Esophagus squamous epithelium (tissue), 5 donors: ENCODE data around the gene SMAD4. TPM values are rescaled to one million over a fixed set of nuclear protein-coding genes. Genes with fewer than 3 reads are reported as not detected.

Source experiments
- DNase-seq: peaks from one replicate; lab custom pipeline; 2025; lab: John Stamatoyannopoulos, UW
- H3K27ac ChIP-seq, 4 donors: fragments of 200-600 bp; sonication (generic); one replicate each; pipeline ENCODE4 v1.5.1; 2016 to 2019; ENCODE audit warnings: mild to moderate bottlenecking in 1 of 4
- H3K27me3 ChIP-seq, 4 donors: fragments of 200-600 bp; sonication (generic); 1 replicate in 3 of 4; 2 replicates in 1 of 4; pipeline versions ENCODE4 v1.5.1 to v1.6.0; 2017 to 2021; ENCODE audit warnings: antibody characterized with exemption in 1 of 4
- H3K36me3 ChIP-seq, 3 donors: fragments of 200-600 bp; sonication (generic); one replicate each; pipeline ENCODE4 v1.5.1; 2016 to 2019
- H3K4me1 ChIP-seq, 3 donors: fragments of 200-600 bp; sonication (generic); one replicate each; pipeline ENCODE4 v1.5.1; 2017 to 2019
- H3K4me3 ChIP-seq, 4 donors: fragments of 200-600 bp; sonication (generic); 1 replicate in 3 of 4; 2 replicates in 1 of 4; pipeline ENCODE4 v1.5.1; 2016 to 2019; ENCODE audit warnings: mild to moderate bottlenecking in 2 of 4, moderate library complexity in 1 of 4
- H3K9me3 ChIP-seq, 3 donors: fragments of 200-600 bp; sonication (generic); one replicate each; pipeline ENCODE4 v1.5.1; 2016 to 2019
- CTCF ChIP-seq, 6 experiments: fragments of 450-650 bp in 4 of 6; fragments of 200-600 bp in 2 of 6; sonication (generic) in 2 of 6; IDR thresholded peaks; one replicate each; pipeline ENCODE4 v1.5.1; 2016 to 2019; ENCODE audit warnings: antibody characterized with exemption in 6 of 6, mild to moderate bottlenecking in 4 of 6, moderate library complexity in 4 of 6
- POLR2A ChIP-seq, 4 donors: fragments of 450-650 bp; IDR thresholded peaks; one replicate each; pipeline ENCODE4 v1.6.1; 2017; ENCODE audit warnings: antibody characterized with exemption in 4 of 4, mild to moderate bottlenecking in 4 of 4, moderate library complexity in 3 of 4
- WGBS, 2 donors: methylation state at CpG; one replicate each; pipeline ENCODE4 v1.1.5; 2018; 5-methylcytosine and 5-hydroxymethylcytosine counted together
- intact Hi-C: fragments of 100-400 bp; cut with DNase I; formaldehyde crosslinking; loops from one replicate; pipeline ENCODE4 v1.15.0; 2022
- total RNA-seq, 4 donors: library from RNA; depleted of rRNA; stranded (reverse); fragments of >200 nt; gene quantifications; one replicate each; pipeline ENCODE4 v1.1.0, GENCODE V29; 2016
- donor health status: DM: yes; HTN: yes; CAD: no.

Gene SMAD4
- total RNA-seq, 4 donors from 2014 or later, result 32.9 to 84.5 (median 49.3) TPM

GRCh38 chr18:51011709-51012108 is 18.3 kb upstream of the SMAD4 start:
- H3K4me3 ChIP-seq, result no peak overlapping the region
- TF ChIP-seq POLR2A (IDR thresholded peaks at IDR 0.05), result no peak
- no peak for TF ChIP-seq CTCF (IDR thresholded peaks at IDR 0.05)
- 62 to 75% methylated on average over 3 of the region's 3 CpGs for WGBS, 2 donors
- intact Hi-C loops, result no loop called here
- no peaks in the 10 kb centered on the region for H3K27me3 ChIP-seq
- no peak overlapping the region for H3K27ac ChIP-seq
- H3K4me1 ChIP-seq, result no peaks in the 10 kb centered on the region
- no peak for DNase-seq
- no peaks in the 10 kb centered on the region for H3K9me3 ChIP-seq
- no peaks in the 10 kb centered on the region for H3K36me3 ChIP-seq

DNA sequence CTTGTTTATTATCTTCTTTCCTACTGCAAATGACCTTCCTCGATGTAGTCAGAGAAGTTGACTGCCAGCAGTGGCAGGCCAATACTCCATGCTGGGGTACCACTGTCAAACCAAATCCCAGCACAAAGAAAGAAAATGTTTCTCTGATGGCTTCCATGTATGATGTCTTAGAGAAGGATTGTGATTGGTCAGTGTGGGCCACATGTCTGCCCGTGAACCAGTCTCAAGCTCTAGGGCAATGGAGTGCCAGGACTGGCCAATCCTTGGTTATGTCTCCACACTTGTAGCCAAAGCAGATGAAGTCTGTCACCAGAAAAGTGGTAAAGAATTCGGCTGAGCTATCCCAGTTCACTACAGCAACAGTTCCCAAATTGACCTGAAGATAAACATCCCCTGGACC is 17.6 kb upstream of the SMAD4 start:
- TF ChIP-seq POLR2A (IDR thresholded peaks at IDR 0.05), result no peak
- TF ChIP-seq CTCF (IDR thresholded peaks at IDR 0.05), result no peak
- no peaks in the 10 kb centered on the region for H3K36me3 ChIP-seq

DNA sequence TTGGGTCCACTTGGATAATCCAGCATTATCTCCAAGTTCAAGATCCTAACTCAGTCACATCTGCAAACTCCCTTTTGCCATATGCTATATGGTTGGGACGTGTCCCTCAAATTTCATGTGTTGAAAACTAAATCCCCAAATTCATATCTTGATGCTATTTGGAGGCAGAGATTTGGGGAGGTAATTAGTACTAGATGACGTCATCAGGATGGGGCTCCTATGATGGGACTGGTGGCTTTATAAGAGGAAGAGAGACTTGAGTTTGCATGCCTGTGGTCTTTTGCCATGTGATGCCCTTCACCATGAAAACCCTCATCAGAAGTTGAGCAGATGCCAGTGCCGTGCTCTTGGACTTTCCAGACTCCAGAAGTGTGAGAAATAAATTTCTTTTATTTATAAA is 16.8 kb upstream of the SMAD4 start:
- WGBS, 2 donors, result 65 to 100% methylated on average over 3 of the region's 3 CpGs
- Histone ChIP-seq H3K27ac (no peak overlapping the region), H3K36me3 (no peaks in the 10 kb centered on the region), H3K4me3 (no peak overlapping the region), H3K27me3 (no peaks in the 10 kb centered on the region), H3K4me1 (no peaks in the 10 kb centered on the region), H3K9me3 (no peaks in the 10 kb centered on the region)
- intact Hi-C loops, result no loop called here
- DNase-seq, result no peak
- TF ChIP-seq POLR2A (IDR thresholded peaks at IDR 0.05) (no peak), CTCF (IDR thresholded peaks at IDR 0.05) (no peak)

More for the DNA sequence above, 17.6 kb upstream of the SMAD4 start:
- 87 to 97% methylated on average over 3 of the region's 3 CpGs for WGBS, 2 donors
- H3K9me3 ChIP-seq, result no peaks in the 10 kb centered on the region
- no peak overlapping the region for H3K4me3 ChIP-seq
- no peaks in the 10 kb centered on the region for H3K4me1 ChIP-seq
- no peak for DNase-seq
- H3K27ac ChIP-seq, result no peak overlapping the region
- H3K27me3 ChIP-seq, result no peaks in the 10 kb centered on the region
- intact Hi-C loops, result no loop called here

- intact Hi-C loops, result no loop called here
- TF ChIP-seq CTCF (IDR thresholded peaks at IDR 0.05) (no peak), POLR2A (IDR thresholded peaks at IDR 0.05) (no peak)
- WGBS, 2 donors, result 64 to 79% methylated on average over 5 to 8 of the region's 8 CpGs
- H3K27me3 ChIP-seq, result no peaks in the 10 kb centered on the region
- H3K4me3 ChIP-seq, result no peak overlapping the region
- no peak overlapping the region for H3K27ac ChIP-seq
- H3K4me1 ChIP-seq, result no peaks in the 10 kb centered on the region
- no peaks in the 10 kb centered on the region for H3K36me3 ChIP-seq
- no peaks in the 10 kb centered on the region for H3K9me3 ChIP-seq
- no peak for DNase-seq
Measured at GRCh38 chr18:51017140-51017879, 12.7 kb upstream of the SMAD4 start.

DNA sequence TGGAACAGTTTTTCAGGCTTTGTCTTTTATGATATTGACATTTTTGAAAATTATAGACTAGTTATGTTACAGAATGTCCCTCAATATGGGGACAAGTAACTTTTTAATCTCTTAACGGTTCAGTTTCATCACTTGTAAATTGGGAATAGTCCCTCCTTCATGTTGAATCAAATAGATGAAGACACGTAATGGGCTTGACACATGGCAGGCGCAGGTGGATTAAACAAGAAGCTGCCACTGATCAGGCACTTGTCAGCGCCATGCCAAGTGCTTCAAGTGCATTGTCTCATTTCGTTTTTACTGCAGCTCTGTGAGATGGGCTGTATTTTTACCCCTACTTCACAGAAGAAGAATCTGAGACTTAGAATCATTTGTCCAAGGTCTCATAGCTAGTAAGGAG is 9.5 kb upstream of the SMAD4 start:
- Histone ChIP-seq H3K4me3 (no peak overlapping the region), H3K27me3 (no peaks in the 10 kb centered on the region), H3K9me3 (no peaks in the 10 kb centered on the region), H3K36me3 (peaks cover 0 to 16% (median 0%) of the 10 kb centered on the region in 3 donors), H3K4me1 (no peaks in the 10 kb centered on the region), H3K27ac (no peak overlapping the region)
- TF ChIP-seq CTCF (IDR thresholded peaks at IDR 0.05) (no peak), POLR2A (IDR thresholded peaks at IDR 0.05) (no peak)
- DNase-seq, result no peak
- WGBS, 2 donors, result 79 to 81% methylated on average over 5 of the region's 5 CpGs
- intact Hi-C loops, result loop anchor here (10.0 kb wide), 1 partner anchor 56 kb away; the partner anchor contains the start of gene ELAC1
